ENCODE results near the gene GAS1. TPM values are rescaled to one million over a fixed set of nuclear protein-coding genes. Genes with fewer than 3 reads are reported as not detected.

The GAS1 gene
- total RNA-seq, 1 experiment from 2014 or later: 0.21 TPM

DNA sequence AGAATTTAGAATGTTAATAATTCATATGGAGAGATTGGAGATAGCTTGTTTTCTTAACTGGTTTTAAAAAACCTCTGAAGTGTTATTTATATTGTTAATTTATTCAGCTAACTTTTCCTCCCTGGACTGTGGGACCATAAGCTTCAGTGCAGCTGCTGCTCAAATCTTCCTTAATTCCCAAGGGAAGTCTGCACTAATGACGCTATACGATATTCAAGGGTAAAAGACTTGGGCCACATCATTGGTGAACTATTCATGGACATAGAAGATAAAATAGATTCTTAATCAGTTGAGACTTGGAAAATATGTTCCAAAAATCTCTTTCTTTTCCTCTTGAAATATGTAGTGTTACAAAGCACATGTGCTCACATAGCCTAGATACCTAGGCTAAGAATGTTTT, 31.1 kb upstream of the GAS1 start:
- BruUV-seq (replicated peaks): no TSS peak
- TF ChIP-seq, protein P1, sequence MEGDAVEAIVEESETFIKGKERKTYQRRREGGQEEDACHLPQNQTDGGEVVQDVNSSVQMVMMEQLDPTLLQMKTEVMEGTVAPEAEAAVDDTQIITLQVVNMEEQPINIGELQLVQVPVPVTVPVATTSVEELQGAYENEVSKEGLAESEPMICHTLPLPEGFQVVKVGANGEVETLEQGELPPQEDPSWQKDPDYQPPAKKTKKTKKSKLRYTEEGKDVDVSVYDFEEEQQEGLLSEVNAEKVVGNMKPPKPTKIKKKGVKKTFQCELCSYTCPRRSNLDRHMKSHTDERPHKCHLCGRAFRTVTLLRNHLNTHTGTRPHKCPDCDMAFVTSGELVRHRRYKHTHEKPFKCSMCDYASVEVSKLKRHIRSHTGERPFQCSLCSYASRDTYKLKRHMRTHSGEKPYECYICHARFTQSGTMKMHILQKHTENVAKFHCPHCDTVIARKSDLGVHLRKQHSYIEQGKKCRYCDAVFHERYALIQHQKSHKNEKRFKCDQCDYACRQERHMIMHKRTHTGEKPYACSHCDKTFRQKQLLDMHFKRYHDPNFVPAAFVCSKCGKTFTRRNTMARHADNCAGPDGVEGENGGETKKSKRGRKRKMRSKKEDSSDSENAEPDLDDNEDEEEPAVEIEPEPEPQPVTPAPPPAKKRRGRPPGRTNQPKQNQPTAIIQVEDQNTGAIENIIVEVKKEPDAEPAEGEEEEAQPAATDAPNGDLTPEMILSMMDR (IDR thresholded peaks at IDR 0.05; ENCODE audit: unreplicated experiment): no peak
- Mint-ChIP-seq H3K36me3 (ENCODE audit: insufficient read depth, unreplicated experiment) (no peaks in the 10 kb centered on the region), H3K9me3 (ENCODE audit: low read depth, unreplicated experiment) (no peaks in the 10 kb centered on the region), H3K27ac (ENCODE audit: unreplicated experiment) (no peak overlapping the region), H3K27me3 (ENCODE audit: unreplicated experiment) (peaks cover 83% of the 10 kb centered on the region), H3K4me1 (ENCODE audit: low read depth, unreplicated experiment) (no peaks in the 10 kb centered on the region), H3K4me3 (ENCODE audit: low read depth, unreplicated experiment) (no peak overlapping the region)
- CTCF ChIA-PET: no interaction called here
- no peak for DNase-seq
- intact Hi-C loops (cut with micrococcal nuclease; ENCODE audit: unreplicated experiment): no loop called here

DNA sequence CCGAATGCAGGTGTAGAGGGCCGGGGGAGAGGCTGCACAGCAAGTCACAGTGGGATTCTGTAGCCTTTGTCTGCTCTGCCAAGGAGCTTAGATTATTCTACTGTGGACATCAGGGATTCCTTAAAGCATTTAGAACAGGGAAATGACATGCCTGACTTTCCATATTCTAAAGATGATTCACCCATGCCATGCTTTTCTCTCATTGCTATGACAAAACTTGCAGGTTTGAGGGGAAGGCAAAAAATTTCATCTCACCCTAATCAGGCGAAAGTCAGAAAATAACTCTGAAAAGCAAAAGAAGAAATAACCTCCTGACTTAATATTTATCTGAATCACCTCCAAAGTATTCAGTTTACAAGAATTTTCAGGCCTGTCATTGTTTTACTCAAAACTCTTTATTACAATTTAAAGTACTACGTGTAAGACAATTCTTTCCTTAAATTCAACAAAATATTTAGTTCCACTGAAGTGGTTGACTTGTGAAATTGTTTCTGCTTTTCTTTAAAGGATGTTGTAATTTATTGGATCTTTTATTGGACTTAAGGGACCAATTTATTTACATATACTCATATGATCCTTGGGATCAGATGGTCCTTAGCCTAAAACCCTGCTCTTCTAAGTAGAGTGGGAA, 30.0 kb upstream of the GAS1 start:
- DNase-seq: no peak
- peaks cover 83% of the 10 kb centered on the region for H3K27me3 Mint-ChIP-seq (ENCODE audit: unreplicated experiment)
- BruUV-seq (replicated peaks): no TSS peak
- H3K9me3 Mint-ChIP-seq (ENCODE audit: low read depth, unreplicated experiment): no peaks in the 10 kb centered on the region
- TF ChIP-seq, protein P1 (IDR thresholded peaks at IDR 0.05; ENCODE audit: unreplicated experiment): no peak
- H3K27ac Mint-ChIP-seq (ENCODE audit: unreplicated experiment): no peak overlapping the region
- CTCF ChIA-PET: no interaction called here
- intact Hi-C loops (cut with micrococcal nuclease; ENCODE audit: unreplicated experiment): no loop called here
- no peaks in the 10 kb centered on the region for H3K4me1 Mint-ChIP-seq (ENCODE audit: low read depth, unreplicated experiment)
- H3K36me3 Mint-ChIP-seq (ENCODE audit: insufficient read depth, unreplicated experiment): no peaks in the 10 kb centered on the region
- H3K4me3 Mint-ChIP-seq (ENCODE audit: low read depth, unreplicated experiment): no peak overlapping the region

DNA sequence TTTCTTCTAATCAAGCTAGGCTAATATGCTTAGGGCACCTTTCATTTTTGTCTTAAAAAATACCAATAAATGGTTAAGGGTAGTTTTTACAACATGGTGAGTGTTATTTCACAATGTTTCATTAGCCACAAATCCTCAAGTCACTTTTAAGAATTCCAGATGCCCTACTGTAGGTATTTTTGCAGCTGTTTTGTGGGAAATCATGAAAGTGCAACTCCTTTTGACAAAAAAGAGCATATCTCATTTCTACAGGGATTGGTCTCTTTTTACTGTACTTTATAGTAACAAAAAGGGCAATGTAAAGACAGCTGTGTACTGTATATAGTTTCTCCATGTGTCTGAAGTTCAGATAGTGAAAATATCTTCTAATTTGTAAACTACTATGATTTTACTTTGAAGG, 28.3 kb upstream of the GAS1 start:
- no peak for DNase-seq
- no peaks in the 10 kb centered on the region for H3K4me1 Mint-ChIP-seq (ENCODE audit: low read depth, unreplicated experiment)
- H3K4me3 Mint-ChIP-seq (ENCODE audit: low read depth, unreplicated experiment): no peak overlapping the region
- H3K36me3 Mint-ChIP-seq (ENCODE audit: insufficient read depth, unreplicated experiment): no peaks in the 10 kb centered on the region
- no peak overlapping the region for H3K27ac Mint-ChIP-seq (ENCODE audit: unreplicated experiment)
- peaks cover 83% of the 10 kb centered on the region for H3K27me3 Mint-ChIP-seq (ENCODE audit: unreplicated experiment)
- H3K9me3 Mint-ChIP-seq (ENCODE audit: low read depth, unreplicated experiment): no peaks in the 10 kb centered on the region
- CTCF ChIA-PET: no interaction called here
- intact Hi-C loops (cut with micrococcal nuclease; ENCODE audit: unreplicated experiment): no loop called here
- TF ChIP-seq, protein P1 (IDR thresholded peaks at IDR 0.05; ENCODE audit: unreplicated experiment): no peak
- no TSS peak for BruUV-seq (replicated peaks)

DNA sequence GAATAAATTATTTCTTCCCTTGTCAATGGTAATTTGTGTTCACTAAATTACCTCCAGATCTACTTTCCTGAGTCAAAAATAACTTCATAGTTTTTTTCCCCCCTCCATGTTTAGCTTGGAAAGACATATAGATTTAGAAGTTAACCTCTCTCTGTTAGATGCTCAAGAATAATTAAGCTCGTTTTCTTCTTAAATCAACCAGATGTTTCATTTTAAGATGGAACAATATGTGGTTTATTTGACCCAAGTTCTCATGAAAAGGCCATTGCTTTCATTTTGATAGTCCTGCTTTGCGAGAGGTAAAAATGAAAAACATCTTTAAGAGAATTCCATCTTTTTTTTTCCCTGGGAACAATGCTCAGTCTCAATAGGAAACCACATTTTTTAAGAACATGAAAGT, 27.7 kb upstream of the GAS1 start:
- intact Hi-C loops (cut with micrococcal nuclease; ENCODE audit: unreplicated experiment): no loop called here
- BruUV-seq (replicated peaks): no TSS peak
- CTCF ChIA-PET: no interaction called here
- Mint-ChIP-seq H3K27me3 (ENCODE audit: unreplicated experiment) (peaks cover 78% of the 10 kb centered on the region), H3K4me3 (ENCODE audit: low read depth, unreplicated experiment) (no peak overlapping the region), H3K4me1 (ENCODE audit: low read depth, unreplicated experiment) (no peaks in the 10 kb centered on the region), H3K27ac (ENCODE audit: unreplicated experiment) (no peak overlapping the region), H3K9me3 (ENCODE audit: low read depth, unreplicated experiment) (no peaks in the 10 kb centered on the region), H3K36me3 (ENCODE audit: insufficient read depth, unreplicated experiment) (no peaks in the 10 kb centered on the region)
- DNase-seq: no peak
- TF ChIP-seq, protein P1 (IDR thresholded peaks at IDR 0.05; ENCODE audit: unreplicated experiment): no peak
